Suprapubic skin (tissue), 4 donors: ENCODE results near the gene GMEB2. TPM values are rescaled to one million over a fixed set of nuclear protein-coding genes. Genes with fewer than 3 reads are reported as not detected.

Experiments used
- DNase-seq, 2 donors: peaks; one replicate each; pipeline ENCODE4 v3.0.0-alpha.2; 2019; ENCODE audit warnings: low spot score in 2 of 2
- H3K27ac ChIP-seq: fragments of 200-600 bp; sonication (generic); one replicate; pipeline ENCODE4 v1.5.1; 2019
- H3K27me3 ChIP-seq: fragments of 200-600 bp; sonication (generic); one replicate; pipeline ENCODE4 v1.5.1; 2019
- H3K36me3 ChIP-seq: fragments of 200-600 bp; sonication (generic); one replicate; pipeline ENCODE4 v1.5.1; 2019
- H3K4me1 ChIP-seq: fragments of 200-600 bp; sonication (generic); one replicate; pipeline ENCODE4 v1.5.1; 2019
- H3K4me3 ChIP-seq: fragments of 200-600 bp; sonication (generic); one replicate; pipeline ENCODE4 v1.5.1; 2019; ENCODE audit warnings: mild to moderate bottlenecking
- H3K9me3 ChIP-seq: fragments of 200-600 bp; sonication (generic); one replicate; pipeline ENCODE4 v1.5.1; 2019
- CTCF ChIP-seq, 2 donors: fragments of 200-600 bp in 1 of 2; fragments of 450-650 bp in 1 of 2; sonication (generic) in 1 of 2; IDR thresholded peaks; one replicate each; pipeline ENCODE4 v1.5.1; 2016 to 2019; ENCODE audit warnings: antibody characterized with exemption in 2 of 2, mild to moderate bottlenecking in 1 of 2, moderate library complexity in 1 of 2
- EP300 ChIP-seq: sonication (generic); formaldehyde crosslinking; IDR thresholded peaks from one replicate; pipeline ENCODE4 v1.6.1; 2017; ENCODE audit warnings: antibody characterized with exemption
- POLR2A ChIP-seq, 2 donors: fragments of 450-650 bp; IDR thresholded peaks; one replicate each; pipeline ENCODE4 v1.6.1; 2017; ENCODE audit warnings: antibody characterized with exemption in 2 of 2, mild to moderate bottlenecking in 2 of 2, moderate library complexity in 2 of 2
- POLR2AphosphoS5 ChIP-seq, 3 donors: sonication (generic); formaldehyde crosslinking; IDR thresholded peaks; one replicate each; pipeline ENCODE4 v1.6.1; 2017; ENCODE audit warnings: antibody characterized with exemption in 3 of 3
- WGBS: methylation state at CpG from one replicate; pipeline ENCODE4 v1.1.5; 2018; 5-methylcytosine and 5-hydroxymethylcytosine counted together
- total RNA-seq, 4 donors: library from RNA; depleted of rRNA; stranded (reverse); fragments of >200 nt; gene quantifications; one replicate each; pipeline ENCODE4 v1.1.0, GENCODE V29; 2016

GMEB2 gene
- total RNA-seq, 4 donors from 2014 or later: 15.5 to 18.5 (median 16.4) TPM

GRCh38 chr20:63622732-63623131 is 4.2 kb downstream of the GMEB2 start:
- no peak overlapping the region for H3K4me3 ChIP-seq
- peaks cover 11% of the 10 kb centered on the region for H3K4me1 ChIP-seq
- TF ChIP-seq POLR2A (IDR thresholded peaks at IDR 0.05) (no peak), EP300 (no peak)
- H3K36me3 ChIP-seq: peaks cover 16% of the 10 kb centered on the region
- DNase-seq: no peak
- no peaks in the 10 kb centered on the region for H3K27me3 ChIP-seq
- WGBS: 94% methylated on average over 14 of the region's 14 CpGs
- H3K27ac ChIP-seq: no peak overlapping the region
- no peaks in the 10 kb centered on the region for H3K9me3 ChIP-seq

- no peak for DNase-seq
- Histone ChIP-seq H3K36me3 (peaks cover 23% of the 10 kb centered on the region), H3K4me3 (no peak overlapping the region), H3K9me3 (no peaks in the 10 kb centered on the region), H3K27me3 (no peaks in the 10 kb centered on the region), H3K4me1 (peaks cover 9% of the 10 kb centered on the region), H3K27ac (no peak overlapping the region)
- TF ChIP-seq POLR2AphosphoS5 (IDR thresholded peaks at IDR 0.05): no peak
- TF ChIP-seq CTCF (IDR thresholded peaks at IDR 0.05): no peak
- no peak for TF ChIP-seq POLR2A (IDR thresholded peaks at IDR 0.05)
- no peak for TF ChIP-seq EP300
- 97% methylated on average over 4 of the region's 4 CpGs for WGBS
Measured at GRCh38 chr20:63622096-63622495, 4.8 kb downstream of the GMEB2 start.

GRCh38 chr20:63620991-63621390 is 5.9 kb downstream of the GMEB2 start:
- Histone ChIP-seq H3K4me3 (no peak overlapping the region), H3K27ac (no peak overlapping the region), H3K9me3 (no peaks in the 10 kb centered on the region), H3K4me1 (peaks cover 6% of the 10 kb centered on the region), H3K36me3 (peaks cover 32% of the 10 kb centered on the region), H3K27me3 (no peaks in the 10 kb centered on the region)
- DNase-seq: no peak
- 84% methylated on average over 8 of the region's 8 CpGs for WGBS
- TF ChIP-seq POLR2AphosphoS5 (IDR thresholded peaks at IDR 0.05): no peak
- no peak for TF ChIP-seq EP300
- TF ChIP-seq CTCF (IDR thresholded peaks at IDR 0.05): no peak
- TF ChIP-seq POLR2A (IDR thresholded peaks at IDR 0.05): no peak

- Histone ChIP-seq H3K4me3 (no peak overlapping the region), H3K4me1 (no peaks in the 10 kb centered on the region), H3K36me3 (peaks cover 35% of the 10 kb centered on the region), H3K27ac (no peak overlapping the region), H3K27me3 (no peaks in the 10 kb centered on the region), H3K9me3 (no peaks in the 10 kb centered on the region)
- TF ChIP-seq POLR2AphosphoS5 (IDR thresholded peaks at IDR 0.05) (no peak), EP300 (no peak), CTCF (IDR thresholded peaks at IDR 0.05) (no peak), POLR2A (IDR thresholded peaks at IDR 0.05) (no peak)
- WGBS: 91% methylated on average over 13 of the region's 13 CpGs
- DNase-seq: no peak
Measured at GRCh38 chr20:63619505-63619904, 7.4 kb downstream of the GMEB2 start.

GRCh38 chr20:63619086-63619485 is 7.8 kb downstream of the GMEB2 start:
- Histone ChIP-seq H3K9me3 (no peaks in the 10 kb centered on the region), H3K27ac (no peak overlapping the region), H3K27me3 (no peaks in the 10 kb centered on the region), H3K4me3 (no peak overlapping the region), H3K4me1 (no peaks in the 10 kb centered on the region), H3K36me3 (peaks cover 35% of the 10 kb centered on the region)
- TF ChIP-seq EP300 (no peak), POLR2A (IDR thresholded peaks at IDR 0.05) (no peak), CTCF (IDR thresholded peaks at IDR 0.05) (no peak), POLR2AphosphoS5 (IDR thresholded peaks at IDR 0.05) (no peak)
- DNase-seq: no peak
- 96% methylated on average over 14 of the region's 16 CpGs for WGBS

- no peak for DNase-seq
- no peaks in the 10 kb centered on the region for H3K9me3 ChIP-seq
- TF ChIP-seq POLR2A (IDR thresholded peaks at IDR 0.05) (no peak), POLR2AphosphoS5 (IDR thresholded peaks at IDR 0.05) (no peak), EP300 (no peak), CTCF (IDR thresholded peaks at IDR 0.05) (no peak)
- H3K4me3 ChIP-seq: no peak overlapping the region
- 89% methylated on average over 11 of the region's 11 CpGs for WGBS
- no peaks in the 10 kb centered on the region for H3K4me1 ChIP-seq
- peaks cover 35% of the 10 kb centered on the region for H3K36me3 ChIP-seq
- no peak overlapping the region for H3K27ac ChIP-seq
- no peaks in the 10 kb centered on the region for H3K27me3 ChIP-seq
Measured at GRCh38 chr20:63618291-63618980, 8.5 kb downstream of the GMEB2 start.
